Peyer's patch (tissue), 4 donors: ENCODE measurements around the gene SLCO4A1. TPM values are rescaled to one million over a fixed set of nuclear protein-coding genes. Genes with fewer than 3 reads are reported as not detected.

Source experiments
- DNase-seq, 3 donors: peaks; one replicate each; pipeline ENCODE4 v3.0.0-alpha.2; 2017 to 2019
- H3K27ac ChIP-seq, 4 donors: fragments of 200-600 bp; sonication (generic); one replicate each; pipeline ENCODE4 v1.5.1; 2016 to 2019
- H3K27me3 ChIP-seq, 2 donors: fragments of 200-600 bp; sonication (generic); one replicate each; pipeline ENCODE4 v1.5.1; 2019
- H3K36me3 ChIP-seq, 3 donors: fragments of 200-600 bp; sonication (generic); one replicate each; pipeline ENCODE4 v1.5.1; 2016 to 2019
- H3K4me1 ChIP-seq, 4 donors: fragments of 200-600 bp; sonication (generic); one replicate each; pipeline ENCODE4 v1.5.1; 2016 to 2019
- H3K4me3 ChIP-seq, 4 donors: fragments of 200-600 bp; sonication (generic); 1 replicate in 3 of 4; 2 replicates in 1 of 4; pipeline ENCODE4 v1.5.1; 2016 to 2019; ENCODE audit warnings: mild to moderate bottlenecking in 1 of 4
- H3K9me3 ChIP-seq, 4 donors: fragments of 200-600 bp; sonication (generic); one replicate each; pipeline ENCODE4 v1.5.1; 2016 to 2019; ENCODE audit warnings: mild to moderate bottlenecking in 1 of 4
- CTCF ChIP-seq, 6 experiments: fragments of 450-650 bp in 4 of 6; fragments of 200-600 bp in 2 of 6; sonication (generic) in 1 of 6; IDR thresholded peaks; one replicate each; pipeline ENCODE4 v1.5.1; 2017 to 2019; ENCODE audit warnings: antibody characterized with exemption in 6 of 6, mild to moderate bottlenecking in 3 of 6, moderate library complexity in 1 of 6
- POLR2A ChIP-seq, 2 donors: fragments of 450-650 bp; IDR thresholded peaks; one replicate each; pipeline ENCODE4 v1.5.1; 2017; ENCODE audit warnings: antibody characterized with exemption in 2 of 2, mild to moderate bottlenecking in 2 of 2, moderate library complexity in 2 of 2
- total RNA-seq, 4 donors: library from RNA; depleted of rRNA; stranded (reverse); fragments of >200 nt; gene quantifications; one replicate each; pipeline ENCODE4 v1.1.0, GENCODE V29; 2016

Gene SLCO4A1
- total RNA-seq, 4 donors from 2014 or later, result 6.7 to 42.9 (median 28.5) TPM

GRCh38 chr20:62694868-62695267, 52.6 kb downstream of the SLCO4A1 start:
- Histone ChIP-seq H3K27me3 (no peaks in the 10 kb centered on the region), H3K36me3 (no peaks in the 10 kb centered on the region), H3K27ac (no peak overlapping the region), H3K9me3 (no peaks in the 10 kb centered on the region), H3K4me3 (no peak overlapping the region), H3K4me1 (no peaks in the 10 kb centered on the region)
- no peak for DNase-seq
- TF ChIP-seq CTCF (IDR thresholded peaks at IDR 0.05), result no peak
- TF ChIP-seq POLR2A (IDR thresholded peaks at IDR 0.05), result no peak

- Histone ChIP-seq H3K4me3 (no peak overlapping the region), H3K4me1 (no peaks in the 10 kb centered on the region), H3K27me3 (no peaks in the 10 kb centered on the region), H3K36me3 (no peaks in the 10 kb centered on the region), H3K27ac (no peak overlapping the region), H3K9me3 (no peaks in the 10 kb centered on the region)
- TF ChIP-seq POLR2A (IDR thresholded peaks at IDR 0.05) (no peak), CTCF (IDR thresholded peaks at IDR 0.05) (no peak)
- no peak for DNase-seq
Observed at GRCh38 chr20:62695448-62696414, 53.4 kb downstream of the SLCO4A1 start.

- H3K4me3 ChIP-seq, result no peak overlapping the region
- no peaks in the 10 kb centered on the region for H3K27me3 ChIP-seq
- H3K27ac ChIP-seq, result no peak overlapping the region
- DNase-seq, result no peak
- no peaks in the 10 kb centered on the region for H3K4me1 ChIP-seq
- no peaks in the 10 kb centered on the region for H3K36me3 ChIP-seq
- H3K9me3 ChIP-seq, result no peaks in the 10 kb centered on the region
- TF ChIP-seq CTCF (IDR thresholded peaks at IDR 0.05), result no peak
- TF ChIP-seq POLR2A (IDR thresholded peaks at IDR 0.05), result no peak
Observed at GRCh38 chr20:62696434-62696957, 54.2 kb downstream of the SLCO4A1 start.

GRCh38 chr20:62696989-62697388, 54.7 kb downstream of the SLCO4A1 start:
- Histone ChIP-seq H3K36me3 (no peaks in the 10 kb centered on the region), H3K9me3 (no peaks in the 10 kb centered on the region), H3K27me3 (no peaks in the 10 kb centered on the region), H3K4me1 (no peaks in the 10 kb centered on the region), H3K27ac (no peak overlapping the region), H3K4me3 (no peak overlapping the region)
- TF ChIP-seq POLR2A (IDR thresholded peaks at IDR 0.05) (no peak), CTCF (IDR thresholded peaks at IDR 0.05) (no peak)
- DNase-seq, result no peak

GRCh38 chr20:62697468-62697912, 55.2 kb downstream of the SLCO4A1 start:
- Histone ChIP-seq H3K27me3 (no peaks in the 10 kb centered on the region), H3K27ac (no peak overlapping the region), H3K4me3 (no peak overlapping the region), H3K4me1 (no peaks in the 10 kb centered on the region), H3K36me3 (no peaks in the 10 kb centered on the region), H3K9me3 (no peaks in the 10 kb centered on the region)
- DNase-seq, result no peak
- no peak for TF ChIP-seq CTCF (IDR thresholded peaks at IDR 0.05)
